SK-N-SH (cell line): Measurements from ENCODE around the gene TOMT. TPM values are rescaled to one million over a fixed set of nuclear protein-coding genes. Genes with fewer than 3 reads are reported as not detected.

Source experiments
- CTCF ChIA-PET: fragments of 300-600, 350-600 bp; formaldehyde crosslinking; extraction: SDS; loops from one replicate; lab custom pipeline; 2021; lab: Yijun Ruan, JAX
- POLR2A ChIA-PET: fragments of 350-600 bp; sonication (Branson Sonifier 250); formaldehyde crosslinking; extraction: SDS; loops from one replicate; lab custom pipeline; 2020; ENCODE audit warnings: antibody characterized with exemption, inconsistent platforms; lab: Yijun Ruan, JAX
- DNase-seq: peaks from one replicate; pipeline ENCODE4 v3.0.0; 2012
- H2AFZ ChIP-seq: fragments of 200-600 bp; sonication (generic); 2 replicates; pipeline ENCODE4 v1.8.1; 2016; ENCODE audit warnings: antibody characterized with exemption, mild to moderate bottlenecking, low read depth
- H3F3A ChIP-seq: fragments of 200-600 bp; sonication (generic); replicated peaks from 2 replicates; pipeline ENCODE3; 2016; ENCODE audit warnings: antibody characterized with exemption, mild to moderate bottlenecking; ENCODE audit not compliant: insufficient read depth
- H3K27ac ChIP-seq, 2 experiments: fragments of 200-500 bp in 1 of 2; fragments of 200-600 bp in 1 of 2; sonication (Bioruptor generic) in 1 of 2; sonication (generic), shearing (Covaris generic) in 1 of 2; 2 replicates each; pipeline versions ENCODE4 v1.5.1 to v1.6.1; 2014 to 2016; ENCODE audit warnings: low read depth in 2 of 2, inconsistent platforms in 1 of 2, low read length in 1 of 2, mild to moderate bottlenecking in 1 of 2, mixed read lengths in 1 of 2
- H3K27me3 ChIP-seq: fragments of 200-600 bp; sonication (generic), shearing (Covaris generic); 2 replicates; pipeline ENCODE4 v1.6.1; 2016; ENCODE audit warnings: mixed run types; ENCODE audit not compliant: insufficient read depth
- H3K36me3 ChIP-seq, 2 experiments: fragments of 200-500 bp in 1 of 2; fragments of 200-600 bp in 1 of 2; sonication (Bioruptor generic) in 1 of 2; sonication (generic) in 1 of 2; replicated peaks in 1 of 2; 2 replicates each; pipeline versions ENCODE3 to v1.5.1; 2014 to 2016; ENCODE audit warnings: low read length in 1 of 2, mild to moderate bottlenecking in 1 of 2; ENCODE audit not compliant: insufficient read depth in 2 of 2, control insufficient read depth in 1 of 2
- H3K4me1 ChIP-seq, 2 experiments: fragments of 200-500 bp in 1 of 2; fragments of 200-600 bp in 1 of 2; sonication (Bioruptor generic) in 1 of 2; sonication (generic), shearing (Covaris generic) in 1 of 2; 2 replicates each; pipeline versions ENCODE4 v1.5.1 to v1.6.1; 2014 to 2016; ENCODE audit warnings: low read depth in 1 of 2, low read length in 1 of 2, mixed run types in 1 of 2; ENCODE audit not compliant: insufficient read depth in 2 of 2, control insufficient read depth in 1 of 2
- H3K4me2 ChIP-seq: fragments of 200-600 bp; sonication (generic), shearing (Covaris generic); 2 replicates; pipeline ENCODE4 v1.6.1; 2017; ENCODE audit warnings: mixed run types
- H3K4me3 ChIP-seq, 2 experiments: fragments of 200-500 bp in 1 of 2; fragments of 200-600 bp in 1 of 2; sonication (Bioruptor generic) in 1 of 2; sonication (generic), shearing (Covaris generic) in 1 of 2; 2 replicates each; pipeline versions ENCODE4 v1.5.1 to v1.8.1; 2014 to 2016; ENCODE audit warnings: low read depth in 2 of 2, inconsistent platforms in 1 of 2, low read length in 1 of 2, mild to moderate bottlenecking in 1 of 2, mixed read lengths in 1 of 2, moderate library complexity in 1 of 2
- H3K79me2 ChIP-seq: fragments of 200-600 bp; sonication (generic); 2 replicates; pipeline ENCODE4 v1.8.1; 2017; ENCODE audit warnings: mild to moderate bottlenecking; ENCODE audit not compliant: insufficient read depth
- H3K9ac ChIP-seq: fragments of 200-600 bp; sonication (generic); 2 replicates; pipeline ENCODE4 v1.6.1; 2017; ENCODE audit warnings: mixed run types
- H3K9me2 ChIP-seq: fragments of 200-600 bp; sonication (generic); 2 replicates; pipeline ENCODE4 v1.6.1; 2017; ENCODE audit warnings: mixed run types
- H3K9me3 ChIP-seq: fragments of 200-600 bp; sonication (generic); 2 replicates; pipeline ENCODE4 v1.6.1; 2017; ENCODE audit warnings: mixed run types, mild to moderate bottlenecking, moderate library complexity
- H4K20me1 ChIP-seq: fragments of 200-600 bp; sonication (generic); 2 replicates; pipeline ENCODE4 v1.6.1; 2017; ENCODE audit warnings: mild to moderate bottlenecking, mixed run types; ENCODE audit not compliant: insufficient read depth
- CHD2 ChIP-seq: fragments of 150-350 bp; IDR thresholded peaks from 2 replicates; pipeline ENCODE4 v1.6.1; 2018; ENCODE audit warnings: low read length; ENCODE audit not compliant: partially characterized antibody
- ELF1 ChIP-seq: IDR thresholded peaks from 2 replicates; pipeline ENCODE4 v1.4.0; 2012
- EZH2phosphoT487 ChIP-seq: fragments of 200-600 bp; sonication (generic); IDR thresholded peaks from 2 replicates; pipeline ENCODE4 v1.6.1; 2017; ENCODE audit warnings: low read depth, mixed run types, mild to moderate bottlenecking, antibody characterized with exemption, moderate library complexity, borderline replicate concordance
- GABPA ChIP-seq: IDR thresholded peaks from 2 replicates; pipeline ENCODE4 v1.4.0; 2012; ENCODE audit warnings: low read depth, mild to moderate bottlenecking
- GATA2 ChIP-seq: sonication (generic); formaldehyde crosslinking; IDR thresholded peaks from 2 replicates; pipeline ENCODE4 v1.5.0; 2020; ENCODE audit warnings: mild to moderate bottlenecking, missing genetic modification reagents
- IRF3 ChIP-seq: fragments of 150-350 bp; IDR thresholded peaks from 2 replicates; pipeline ENCODE4 v1.6.1; 2016; ENCODE audit warnings: mild to moderate bottlenecking, low read depth, low read length
- JUND ChIP-seq: IDR thresholded peaks from 2 replicates; pipeline ENCODE4 v1.4.0; 2012
- MXI1 ChIP-seq: IDR thresholded peaks from 2 replicates; pipeline ENCODE4 v1.6.1; 2012; ENCODE audit warnings: mild to moderate bottlenecking, low read depth, low read length, improper control_type of control experiment
- NFIC ChIP-seq: IDR thresholded peaks from 2 replicates; pipeline ENCODE4 v1.4.0; 2012; ENCODE audit warnings: borderline replicate concordance
- NRF1 ChIP-seq: IDR thresholded peaks from 2 replicates; pipeline ENCODE4 v1.6.1; 2012; ENCODE audit warnings: low read depth, mild to moderate bottlenecking, low read length
- PBX3 ChIP-seq: IDR thresholded peaks from 2 replicates; pipeline ENCODE4; 2012
- POLR2AphosphoS5 ChIP-seq: IDR thresholded peaks from 2 replicates; pipeline ENCODE4 v1.6.1; 2012; ENCODE audit warnings: low read depth, low read length
- SMC3 ChIP-seq: IDR thresholded peaks from 2 replicates; pipeline ENCODE4 v1.6.1; 2012; ENCODE audit warnings: low read depth, low read length, improper control_type of control experiment
- TAF1 ChIP-seq: IDR thresholded peaks from 2 replicates; pipeline ENCODE4 v1.6.1; 2012; ENCODE audit warnings: low read depth, mild to moderate bottlenecking, low read length, moderate library complexity, borderline replicate concordance
- TEAD4 ChIP-seq: IDR thresholded peaks from 2 replicates; pipeline ENCODE4 v1.4.0; 2012; ENCODE audit warnings: mild to moderate bottlenecking, borderline replicate concordance; ENCODE audit not compliant: insufficient read depth
- YY1 ChIP-seq: IDR thresholded peaks from 2 replicates; pipeline ENCODE4 v1.4.0; 2012; ENCODE audit warnings: low read depth, mild to moderate bottlenecking
- ZBTB33 ChIP-seq: IDR thresholded peaks from 2 replicates; pipeline ENCODE4 v1.4.0; 2012; ENCODE audit warnings: low read depth, borderline replicate concordance
- WGBS: methylation state at CpG from one replicate; pipeline ENCODE4 v1.1.6; 2017; ENCODE audit warnings: low lambda C conversion rate; 5-methylcytosine and 5-hydroxymethylcytosine counted together
- polyA plus RNA-seq, 3 experiments: library from polyadenylated mRNA; depleted of rRNA; stranded (reverse); fragments of >200 nt; gene quantifications; 2 replicates each; pipeline ENCODE4 v1.2.3, GENCODE V29; 2012

Gene TOMT
- polyA plus RNA-seq, 1 of the 3 experiments (the other 2 are of a cell fraction), result not detected

- no peak for DNase-seq
- Histone ChIP-seq H4K20me1 (no peaks in the 10 kb centered on the region), H3K9me2 (no peaks in the 10 kb centered on the region), H3K4me2 (peak overlapping the region; percentile 96), H3K4me1 (peaks cover 4 to 28% of the 10 kb centered on the region in 2 experiments; a peak in 2 of 4 replicates), H3K4me3 (peak overlapping the region; percentile 88 to 89), H2AFZ (peak overlapping the region; percentile 48; the same call in 1 of the 2 replicates), H3K79me2 (peaks cover 42% of the 10 kb centered on the region), H3K36me3 (peaks cover 4 to 35% of the 10 kb centered on the region in 2 experiments), H3K27ac (peak overlapping the region; percentile 89 to 97), H3K9me3 (no peaks in the 10 kb centered on the region), H3K27me3 (no peaks in the 10 kb centered on the region), H3F3A (peaks cover 9% of the 10 kb centered on the region), H3K9ac (peak overlapping the region; percentile 93)
- WGBS, result 0% methylated on average over 9 of the region's 9 CpGs
- TF ChIP-seq POLR2AphosphoS5 (no peak), TEAD4 (no peak), SMC3 (no peak), IRF3 (no peak), EZH2phosphoT487 (no peak), ZBTB33 (no peak), JUND (no peak), GABPA (no peak; the same call in 1 of the 2 replicates), PBX3 (no peak), YY1 (no peak), TAF1 (no peak), GATA2 (no peak), NRF1 (no peak), NFIC (no peak), ELF1 (no peak), MXI1 (no peak), CHD2 (no peak)
- ChIA-PET CTCF (interaction anchor here (0.9 to 16.4 kb wide), 9 partner anchors 12 to 331 kb away, joined by 3 to 416 read pairs (median 5); partner anchors contain the start of gene CLPB), POLR2A (interaction anchor here (2.3 kb wide), 1 partner anchor 10 kb away, joined by 11 read pairs; the partner anchor contains the start of gene ANAPC15)
Observed at GRCh38 chr11:72102631-72102945, 3.1 kb upstream of the TOMT start.
